Measurements from ENCODE around the gene CGREF1. TPM values are rescaled to one million over a fixed set of nuclear protein-coding genes. Genes with fewer than 3 reads are reported as not detected.

Gene CGREF1
- total RNA-seq, 1 experiment from 2014 or later, result 1.0 TPM

DNA sequence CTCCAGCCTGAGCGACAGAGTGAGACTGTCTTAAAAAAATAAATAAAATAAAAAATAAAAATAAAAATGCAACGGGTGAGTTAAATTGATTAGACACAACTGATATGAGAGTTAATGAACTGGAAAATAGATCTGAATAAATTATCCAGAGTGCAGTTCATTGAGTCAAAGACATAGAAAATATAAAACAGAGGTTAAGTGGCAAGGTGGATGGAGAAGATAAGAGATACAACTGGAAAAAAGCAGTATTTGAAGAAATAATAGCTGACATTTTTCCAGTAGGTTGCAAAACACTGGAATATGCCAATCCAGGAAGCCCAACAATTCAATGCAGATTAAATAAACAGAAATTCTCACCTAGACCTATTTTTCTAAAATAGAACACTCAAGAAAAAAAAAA lies 10.7 kb downstream of the CGREF1 start:
- DNase-seq, result no peak
- Histone ChIP-seq H3K4me3 (ENCODE audit: insufficient read depth, low read depth, low read length) (no peak overlapping the region), H3K27me3 (ENCODE audit: control insufficient read depth, insufficient read depth, low read length) (no peaks in the 10 kb centered on the region), H3K36me3 (replicated peaks; ENCODE audit: control insufficient read depth, insufficient read depth, low read length) (no peaks in the 10 kb centered on the region)

DNA sequence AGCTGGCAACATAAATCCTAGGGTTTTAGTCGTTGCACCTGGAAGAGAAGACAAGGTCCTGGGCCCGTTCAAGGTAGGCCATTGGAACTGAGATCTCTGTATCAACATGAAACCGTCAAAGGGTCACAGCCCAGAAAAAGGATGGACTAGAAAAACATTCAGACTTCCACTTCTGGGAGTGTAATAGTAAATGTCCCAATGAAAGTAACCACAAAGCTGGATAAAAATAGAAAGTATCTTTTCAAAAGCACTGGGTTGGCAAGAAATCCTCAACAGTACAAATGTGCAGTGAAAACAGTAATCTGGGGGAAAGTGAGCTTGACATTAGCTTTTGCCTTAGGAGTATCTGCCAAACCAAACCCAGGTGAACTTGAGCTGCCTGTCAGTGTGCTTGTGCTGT lies 12.9 kb downstream of the CGREF1 start:
- H3K27me3 ChIP-seq (ENCODE audit: control insufficient read depth, insufficient read depth, low read length), result no peaks in the 10 kb centered on the region
- no peaks in the 10 kb centered on the region for H3K36me3 ChIP-seq (replicated peaks; ENCODE audit: control insufficient read depth, insufficient read depth, low read length)
- no peak overlapping the region for H3K4me3 ChIP-seq (ENCODE audit: insufficient read depth, low read depth, low read length)
- no peak for DNase-seq

DNA sequence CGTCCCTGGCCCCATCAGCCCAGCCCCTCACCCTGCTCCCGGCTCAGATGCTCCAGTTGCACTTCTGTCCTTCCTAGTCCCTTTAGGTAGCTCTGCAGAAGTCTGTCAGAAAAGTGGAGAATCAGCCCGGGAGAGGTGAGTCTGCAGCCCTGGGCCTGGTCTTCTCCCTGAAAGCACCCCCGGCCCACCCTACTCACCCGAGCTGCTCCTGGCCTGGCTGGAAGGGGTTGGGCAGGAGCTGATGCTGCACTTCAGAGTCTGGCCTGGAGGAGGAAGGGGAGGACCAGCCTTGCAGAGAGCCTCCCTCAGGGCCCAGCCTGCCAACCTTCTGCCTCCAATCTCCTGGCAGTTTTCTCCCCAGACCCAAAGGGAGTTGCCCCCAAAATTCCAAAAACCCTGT lies 16.6 kb downstream of the CGREF1 start:
- Histone ChIP-seq H3K4me3 (ENCODE audit: insufficient read depth, low read depth, low read length) (no peak overlapping the region), H3K27me3 (ENCODE audit: control insufficient read depth, insufficient read depth, low read length) (no peaks in the 10 kb centered on the region), H3K36me3 (replicated peaks; ENCODE audit: control insufficient read depth, insufficient read depth, low read length) (no peaks in the 10 kb centered on the region)
- peak; percentile 48 for DNase-seq

DNA sequence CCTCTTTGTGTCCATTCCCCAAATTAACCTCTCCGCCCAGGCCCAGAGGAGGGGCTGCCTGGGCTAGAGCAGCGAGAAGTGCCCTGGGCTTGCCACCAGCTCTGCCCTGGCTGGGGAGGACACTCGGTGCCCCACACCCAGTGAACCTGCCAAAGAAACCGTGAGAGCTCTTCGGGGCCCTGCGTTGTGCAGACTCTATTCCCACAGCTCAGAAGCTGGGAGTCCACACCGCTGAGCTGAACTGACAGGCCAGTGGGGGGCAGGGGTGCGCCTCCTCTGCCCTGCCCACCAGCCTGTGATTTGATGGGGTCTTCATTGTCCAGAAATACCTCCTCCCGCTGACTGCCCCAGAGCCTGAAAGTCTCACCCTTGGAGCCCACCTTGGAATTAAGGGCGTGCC lies 18.9 kb downstream of the CGREF1 start:
- Histone ChIP-seq H3K36me3 (replicated peaks; ENCODE audit: control insufficient read depth, insufficient read depth, low read length) (no peaks in the 10 kb centered on the region), H3K4me3 (ENCODE audit: insufficient read depth, low read depth, low read length) (no peak overlapping the region), H3K27me3 (ENCODE audit: control insufficient read depth, insufficient read depth, low read length) (no peaks in the 10 kb centered on the region)
- DNase-seq, result peak; percentile 53

DNA sequence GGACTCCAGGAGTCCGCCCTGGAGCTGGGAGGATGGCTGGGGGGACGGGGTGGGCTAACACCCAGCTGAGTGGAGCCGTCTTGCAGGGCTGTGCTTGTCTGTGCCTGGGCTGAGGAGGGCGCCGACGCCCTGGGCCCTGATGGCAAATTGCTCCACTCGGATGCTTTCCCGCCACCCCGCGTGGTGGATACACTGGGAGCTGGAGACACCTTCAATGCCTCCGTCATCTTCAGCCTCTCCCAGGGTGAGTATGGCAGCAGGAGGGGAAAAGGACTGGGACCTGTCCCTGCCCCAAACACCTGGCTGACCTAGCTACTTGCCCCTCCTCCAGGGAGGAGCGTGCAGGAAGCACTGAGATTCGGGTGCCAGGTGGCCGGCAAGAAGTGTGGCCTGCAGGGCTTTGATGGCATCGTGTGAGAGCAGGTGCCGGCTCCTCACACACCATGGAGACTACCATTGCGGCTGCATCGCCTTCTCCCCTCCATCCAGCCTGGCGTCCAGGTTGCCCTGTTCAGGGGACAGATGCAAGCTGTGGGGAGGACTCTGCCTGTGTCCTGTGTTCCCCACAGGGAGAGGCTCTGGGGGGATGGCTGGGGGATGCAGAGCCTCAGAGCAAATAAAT lies 19.5 kb downstream of the CGREF1 start:
- Histone ChIP-seq H3K27me3 (ENCODE audit: control insufficient read depth, insufficient read depth, low read length) (no peaks in the 10 kb centered on the region), H3K36me3 (replicated peaks; ENCODE audit: control insufficient read depth, insufficient read depth, low read length) (no peaks in the 10 kb centered on the region), H3K4me3 (ENCODE audit: insufficient read depth, low read depth, low read length) (no peak overlapping the region)
- peak; percentile 52 for DNase-seq

DNA sequence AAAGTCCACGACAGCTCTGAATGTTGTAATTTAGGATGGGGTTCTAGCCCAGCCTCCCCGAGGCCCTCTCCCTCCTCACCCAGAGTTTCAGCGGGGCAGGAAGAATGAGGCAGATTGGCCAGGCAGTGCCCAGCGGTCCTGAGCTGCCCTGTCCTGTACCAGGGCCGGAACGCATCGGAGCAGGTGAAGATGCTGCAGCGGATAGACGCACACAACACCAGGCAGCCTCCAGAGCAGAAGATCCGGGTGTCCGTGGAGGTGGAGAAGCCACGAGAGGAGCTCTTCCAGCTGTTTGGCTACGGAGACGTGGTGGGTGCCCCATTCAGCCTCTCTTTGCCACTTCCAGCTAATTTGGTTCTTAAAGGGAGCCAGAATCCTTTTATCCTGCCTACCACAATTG lies 21.6 kb downstream of the CGREF1 start:
- H3K27me3 ChIP-seq (ENCODE audit: control insufficient read depth, insufficient read depth, low read length), result no peaks in the 10 kb centered on the region
- DNase-seq, result no peak

DNA sequence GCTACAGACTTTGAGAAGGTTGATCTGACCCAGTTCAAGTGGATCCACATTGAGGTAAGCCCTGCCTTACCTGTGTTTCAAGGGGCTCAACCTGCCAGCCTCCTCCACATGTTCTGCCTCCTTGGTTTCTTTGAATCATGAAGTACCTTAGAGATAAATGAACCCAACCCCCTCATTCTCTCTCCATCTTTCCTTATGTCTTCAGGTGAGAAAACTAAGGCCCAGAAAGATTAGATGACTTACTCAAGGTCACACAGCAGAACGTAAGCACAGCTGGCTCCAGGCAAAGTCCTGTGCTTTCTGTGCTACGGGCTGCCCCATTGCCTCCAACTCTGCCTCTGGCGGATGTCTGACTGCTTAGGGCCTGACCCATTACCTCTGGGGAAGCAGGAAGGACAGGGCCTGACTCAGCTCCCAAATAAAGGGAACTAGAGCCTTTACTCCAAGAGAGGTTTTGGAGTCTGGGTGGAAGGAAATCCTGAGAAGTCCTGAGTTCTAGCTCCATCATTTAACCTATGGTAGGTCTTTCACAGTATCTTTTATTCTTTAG lies 22.1 kb downstream of the CGREF1 start:
- Histone ChIP-seq H3K27me3 (ENCODE audit: control insufficient read depth, insufficient read depth, low read length) (no peaks in the 10 kb centered on the region), H3K4me3 (ENCODE audit: insufficient read depth, low read depth, low read length) (no peak overlapping the region), H3K36me3 (replicated peaks; ENCODE audit: control insufficient read depth, insufficient read depth, low read length) (no peaks in the 10 kb centered on the region)
- no peak for DNase-seq

More for the DNA sequence above, 21.6 kb downstream of the CGREF1 start:
- Histone ChIP-seq H3K4me3 (ENCODE audit: insufficient read depth, low read depth, low read length) (no peak overlapping the region), H3K36me3 (replicated peaks; ENCODE audit: control insufficient read depth, insufficient read depth, low read length) (no peaks in the 10 kb centered on the region)

DNA sequence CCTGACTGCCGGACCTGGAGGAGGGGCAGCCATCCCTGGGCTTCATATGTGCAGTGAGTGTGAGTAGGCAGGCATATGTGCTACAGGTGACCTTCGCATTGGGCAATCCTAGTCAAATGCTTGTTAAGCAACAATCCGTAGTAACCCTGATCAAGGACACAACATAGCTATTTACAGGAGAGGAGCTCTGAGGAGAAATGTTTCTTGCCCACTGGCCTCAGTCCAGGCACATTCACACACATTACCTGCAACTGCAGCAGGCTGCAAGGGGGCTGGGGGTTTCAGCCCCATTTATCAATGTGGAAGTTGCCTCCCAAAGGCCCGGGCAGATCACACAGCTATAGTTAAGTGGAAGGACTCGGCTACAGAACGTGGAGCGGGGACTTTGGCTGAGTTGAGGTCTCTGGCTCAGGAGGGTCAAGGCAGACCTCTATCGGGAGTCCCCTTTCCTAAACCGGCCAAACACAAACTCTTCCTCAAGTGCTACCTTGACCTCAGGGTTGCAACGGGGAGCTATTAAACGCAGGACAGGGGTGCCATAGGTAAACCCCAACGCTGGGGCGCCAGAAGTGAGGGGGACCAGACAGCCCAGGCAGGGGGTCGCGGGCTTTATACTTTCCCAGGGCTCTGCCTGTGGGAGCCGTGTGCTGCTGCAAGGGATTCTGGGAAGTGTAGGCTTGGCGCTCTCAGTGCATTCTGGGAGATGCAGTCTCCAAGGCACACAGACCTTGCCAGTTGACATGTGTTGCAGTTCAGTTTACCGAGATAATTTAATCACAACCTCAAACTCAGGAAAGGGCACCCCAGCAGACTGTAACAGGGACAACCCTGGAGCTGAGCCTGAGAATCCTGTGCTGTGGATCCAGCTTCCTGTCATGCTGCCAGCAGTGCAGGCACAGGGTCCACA lies 22.9 kb downstream of the CGREF1 start:
- H3K36me3 ChIP-seq (replicated peaks; ENCODE audit: control insufficient read depth, insufficient read depth, low read length), result no peaks in the 10 kb centered on the region
- peak; percentile 92 for DNase-seq
- peak overlapping the region; percentile 25; the same call in 1 of the 2 replicates for H3K4me3 ChIP-seq (ENCODE audit: insufficient read depth, low read depth, low read length)
- no peaks in the 10 kb centered on the region for H3K27me3 ChIP-seq (ENCODE audit: control insufficient read depth, insufficient read depth, low read length)

DNA sequence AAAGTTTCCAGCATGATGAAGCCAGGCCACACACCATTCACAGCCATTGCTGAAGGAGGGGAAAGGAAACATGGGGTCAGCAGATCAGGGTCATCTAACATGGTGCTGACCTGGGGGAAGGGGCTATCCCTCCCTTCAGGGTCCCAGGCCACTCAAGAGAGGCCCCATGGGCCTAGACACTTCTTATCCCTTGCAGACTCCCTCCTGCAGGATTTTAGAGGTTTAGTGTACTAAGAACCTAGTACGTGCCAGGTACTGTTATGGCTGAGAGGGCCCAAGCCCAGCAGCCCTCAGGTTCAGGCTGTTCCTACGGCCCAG lies 23.5 kb downstream of the CGREF1 start:
- Histone ChIP-seq H3K4me3 (ENCODE audit: insufficient read depth, low read depth, low read length) (no peak overlapping the region), H3K36me3 (replicated peaks; ENCODE audit: control insufficient read depth, insufficient read depth, low read length) (no peaks in the 10 kb centered on the region), H3K27me3 (ENCODE audit: control insufficient read depth, insufficient read depth, low read length) (no peaks in the 10 kb centered on the region)
- DNase-seq, result no peak

DNA sequence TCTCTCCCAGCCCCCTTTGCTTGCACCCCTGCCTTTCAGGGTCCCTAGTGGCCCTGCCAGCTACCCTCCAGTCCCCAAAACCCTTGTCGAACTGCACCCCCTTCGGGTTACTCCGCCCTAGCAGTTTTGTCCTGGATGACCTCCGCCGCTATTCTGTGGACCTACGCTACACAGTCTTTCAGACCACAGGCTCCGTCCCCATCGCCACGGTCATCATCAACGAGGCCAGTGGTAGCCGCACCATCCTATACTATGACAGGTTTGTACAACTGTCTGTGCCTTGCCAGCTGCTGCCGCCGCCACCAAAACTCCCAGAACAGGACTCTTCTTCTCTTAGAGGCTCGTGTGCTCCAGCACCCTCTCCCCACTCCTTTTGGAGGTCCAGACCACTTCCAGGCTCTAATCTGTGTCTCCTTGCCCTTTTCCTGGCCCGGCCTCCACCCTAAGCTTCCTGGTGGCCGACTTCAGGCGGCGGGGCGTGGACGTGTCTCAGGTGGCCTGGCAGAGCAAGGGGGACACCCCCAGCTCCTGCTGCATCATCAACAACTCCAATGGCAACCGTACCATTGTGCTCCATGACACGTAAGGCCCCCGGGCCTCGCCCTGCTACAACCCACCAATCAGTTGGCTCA lies 24.5 kb downstream of the CGREF1 start:
- DNase-seq, result peak; percentile 45
- no peaks in the 10 kb centered on the region for H3K36me3 ChIP-seq (replicated peaks; ENCODE audit: control insufficient read depth, insufficient read depth, low read length)
- no peaks in the 10 kb centered on the region; the same call in 1 of the 2 replicates for H3K27me3 ChIP-seq (ENCODE audit: control insufficient read depth, insufficient read depth, low read length)
- H3K4me3 ChIP-seq (ENCODE audit: insufficient read depth, low read depth, low read length), result no peak overlapping the region

DNA sequence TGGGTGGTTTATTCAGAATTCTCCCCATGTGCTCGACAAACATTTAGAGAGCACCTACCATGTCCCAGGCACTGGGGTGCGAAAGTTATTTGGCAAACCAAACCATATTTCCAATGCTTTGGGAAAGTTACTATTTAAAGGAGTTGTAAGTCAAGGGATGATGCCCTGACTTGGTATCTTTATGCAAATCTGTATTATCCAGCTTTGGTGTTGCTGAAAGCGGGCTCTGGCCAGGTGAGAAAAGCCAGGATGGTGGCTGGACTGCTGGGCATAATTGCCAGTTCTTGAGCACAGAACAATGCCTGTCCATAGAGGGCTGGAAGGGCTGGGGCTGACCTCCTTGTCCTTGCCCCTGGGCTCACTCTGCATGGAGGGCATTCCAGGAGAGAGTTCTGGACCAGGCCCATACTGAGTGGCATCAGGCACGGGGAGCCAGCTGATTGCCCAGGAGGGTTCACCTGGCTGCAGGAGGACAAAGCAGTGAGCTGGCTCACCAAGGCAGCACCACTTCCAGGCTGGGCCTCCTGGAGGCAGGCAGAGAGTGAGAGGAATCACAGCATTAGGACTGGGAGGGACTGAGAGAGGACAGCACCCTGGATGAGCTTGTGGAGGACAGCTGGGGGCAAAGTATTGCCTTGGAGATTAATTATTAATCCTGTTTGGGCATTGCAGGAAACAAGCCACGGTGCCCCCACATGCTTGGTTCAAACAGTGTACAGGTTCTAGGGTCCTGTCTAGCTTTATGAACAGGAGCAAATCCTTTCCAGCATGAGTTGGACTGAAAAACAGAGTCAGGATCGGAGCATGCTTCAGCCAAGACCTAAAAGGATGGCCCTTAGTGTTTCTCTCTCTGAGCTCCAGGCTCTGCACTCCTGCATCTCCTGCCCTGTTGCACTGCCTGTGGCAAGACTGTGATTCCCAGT lies 25.2 kb downstream of the CGREF1 start:
- H3K4me3 ChIP-seq (ENCODE audit: insufficient read depth, low read depth, low read length), result no peak overlapping the region
- DNase-seq, result peak; percentile 31
- no peaks in the 10 kb centered on the region for H3K36me3 ChIP-seq (replicated peaks; ENCODE audit: control insufficient read depth, insufficient read depth, low read length)
- no peaks in the 10 kb centered on the region; the same call in 1 of the 2 replicates for H3K27me3 ChIP-seq (ENCODE audit: control insufficient read depth, insufficient read depth, low read length)

DNA sequence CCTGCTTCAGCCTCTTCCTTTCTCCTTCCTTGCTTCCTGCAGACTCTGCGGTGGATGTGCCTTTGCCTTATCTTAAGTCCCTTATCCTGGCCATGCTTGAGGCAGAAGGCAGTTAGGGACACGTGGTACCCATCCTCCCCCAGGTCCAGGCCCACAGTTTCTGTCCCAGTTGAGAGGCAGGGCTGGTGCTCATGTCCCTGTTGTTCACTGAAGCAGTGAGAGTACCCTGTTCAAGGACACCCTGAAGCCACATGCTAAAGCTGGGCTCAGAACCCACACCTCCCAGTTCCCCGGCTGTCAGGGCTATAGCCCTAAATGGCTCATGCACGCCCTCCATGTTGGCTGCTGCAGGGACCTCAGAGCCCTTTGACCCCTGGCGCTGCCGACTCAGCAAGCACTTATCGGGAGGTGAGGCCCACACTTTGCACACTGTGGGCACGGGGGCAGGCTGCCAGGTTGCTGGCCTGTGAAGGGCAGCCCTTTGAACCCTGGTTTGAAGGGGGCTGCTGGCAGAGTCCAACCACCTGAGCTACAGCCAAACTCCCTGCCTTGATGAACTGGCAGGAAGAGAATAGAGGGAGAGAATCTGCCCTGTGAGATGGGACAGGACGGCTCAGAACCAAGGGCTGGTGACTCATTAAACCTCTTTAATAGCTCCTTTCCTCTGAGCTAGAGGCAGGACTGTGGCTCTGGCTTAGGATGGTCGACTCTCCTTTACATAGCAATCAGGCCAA lies 26.1 kb downstream of the CGREF1 start:
- Histone ChIP-seq H3K36me3 (replicated peaks; ENCODE audit: control insufficient read depth, insufficient read depth, low read length) (no peaks in the 10 kb centered on the region), H3K4me3 (ENCODE audit: insufficient read depth, low read depth, low read length) (no peak overlapping the region), H3K27me3 (ENCODE audit: control insufficient read depth, insufficient read depth, low read length) (no peaks in the 10 kb centered on the region; the same call in 1 of the 2 replicates)
- peak; percentile 43 for DNase-seq
